ENCODE data around the gene MS4A10.
"Not testable (repeated sequence)": the region's sequence is repeated elsewhere in the genome, so short reads cannot be mapped to it uniquely, and the experiment has no call there.

Gene MS4A10

GRCh38 chr11:60748225-60748624 lies 36.9 kb upstream of the MS4A10 start:
- no peak for DNase-seq (ENCODE audit: low read depth)
- H3K4me3 ChIP-seq (ENCODE audit: low read depth, low read length): no peak overlapping the region
- TF ChIP-seq CTCF (conservative IDR thresholded peaks at IDR 0.05; ENCODE audit: low read depth, low read length): no peak

GRCh38 chr11:60748821-60749220 lies 36.3 kb upstream of the MS4A10 start:
- H3K4me3 ChIP-seq (ENCODE audit: low read depth, low read length): no peak overlapping the region
- TF ChIP-seq CTCF (conservative IDR thresholded peaks at IDR 0.05; ENCODE audit: low read depth, low read length): no peak
- DNase-seq (ENCODE audit: low read depth): no peak

- H3K4me3 ChIP-seq (ENCODE audit: low read depth, low read length): no peak overlapping the region
- no peak for TF ChIP-seq CTCF (conservative IDR thresholded peaks at IDR 0.05; ENCODE audit: low read depth, low read length)
- DNase-seq (ENCODE audit: low read depth): no peak
Observed at GRCh38 chr11:60750911-60751310, 34.2 kb upstream of the MS4A10 start.

GRCh38 chr11:60753309-60753708 lies 31.8 kb upstream of the MS4A10 start:
- DNase-seq (ENCODE audit: low read depth): no peak
- TF ChIP-seq CTCF (conservative IDR thresholded peaks at IDR 0.05; ENCODE audit: low read depth, low read length): no peak
- no peak overlapping the region for H3K4me3 ChIP-seq (ENCODE audit: low read depth, low read length)

- TF ChIP-seq CTCF (conservative IDR thresholded peaks at IDR 0.05; ENCODE audit: low read depth, low read length): no peak
- H3K4me3 ChIP-seq (ENCODE audit: low read depth, low read length): no peak overlapping the region
- DNase-seq (ENCODE audit: low read depth): no peak
Observed at GRCh38 chr11:60754887-60755286, 30.2 kb upstream of the MS4A10 start.

- no peak within 1 kb of the TSS for H3K4me3 ChIP-seq (ENCODE audit: low read depth, low read length)
- peak; percentile 62 for DNase-seq (ENCODE audit: low read depth)
- TF ChIP-seq CTCF (conservative IDR thresholded peaks at IDR 0.05; ENCODE audit: low read depth, low read length): peak; percentile 54
Observed at GRCh38 chr11:60756307-60757032, 28.7 kb upstream of the MS4A10 start, which contains the start of gene MS4A15. MS4A15 (plus strand) TSS chr11:60756867; CDS start chr11:60763734, 6,867 bp downstream.

GRCh38 chr11:60757231-60757800 lies 27.8 kb upstream of the MS4A10 start:
- TF ChIP-seq CTCF (conservative IDR thresholded peaks at IDR 0.05; ENCODE audit: low read depth, low read length): no peak
- no peak overlapping the region for H3K4me3 ChIP-seq (ENCODE audit: low read depth, low read length)
- no peak for DNase-seq (ENCODE audit: low read depth)

- DNase-seq (ENCODE audit: low read depth); H3K4me3 ChIP-seq (ENCODE audit: low read depth, low read length): not testable (repeated sequence)
Observed at GRCh38 chr11:60758671-60759070, 26.5 kb upstream of the MS4A10 start.

GRCh38 chr11:60759438-60760225 lies 25.5 kb upstream of the MS4A10 start:
- H3K4me3 ChIP-seq (ENCODE audit: low read depth, low read length); DNase-seq (ENCODE audit: low read depth): not testable (repeated sequence)

Data from choroid plexus epithelial cell (primary cell).